Measurements from ENCODE around the gene REPIN1.

DNA sequence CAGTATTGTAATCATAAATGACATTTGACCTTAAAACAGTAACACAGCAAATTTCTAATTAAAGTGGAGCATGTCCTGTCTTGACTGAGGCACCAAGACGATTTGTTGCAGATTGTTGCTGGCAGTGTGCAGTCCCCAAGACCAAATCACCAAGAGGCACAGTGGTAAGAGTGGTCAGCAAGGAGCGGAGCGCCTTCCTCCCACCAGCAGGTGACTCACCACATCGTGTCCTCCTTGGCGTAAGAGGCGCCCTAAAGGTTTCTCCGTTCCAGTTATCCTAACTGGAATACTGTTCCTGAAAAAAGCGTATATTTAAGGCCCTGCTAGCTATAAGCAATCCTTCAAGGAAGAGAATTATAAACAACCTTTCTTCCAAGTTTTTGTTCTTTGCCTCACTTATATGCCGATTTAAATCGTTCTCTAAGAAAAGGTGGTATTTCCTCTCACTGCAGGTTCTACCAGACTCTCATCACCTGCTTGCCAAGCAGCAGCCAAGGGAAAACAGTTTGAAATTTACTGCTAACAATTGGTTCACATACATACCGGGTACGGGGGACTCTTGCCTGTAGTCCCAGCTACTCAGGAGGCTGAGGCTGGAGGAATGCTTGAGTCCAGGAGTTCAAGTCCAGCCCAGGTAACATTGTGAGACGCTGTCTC is 10.7 kb upstream of the REPIN1 start:
- TF ChIP-seq POLR2AphosphoS5 (IDR thresholded peaks at IDR 0.05) = no peak
- TF ChIP-seq, protein P1, sequence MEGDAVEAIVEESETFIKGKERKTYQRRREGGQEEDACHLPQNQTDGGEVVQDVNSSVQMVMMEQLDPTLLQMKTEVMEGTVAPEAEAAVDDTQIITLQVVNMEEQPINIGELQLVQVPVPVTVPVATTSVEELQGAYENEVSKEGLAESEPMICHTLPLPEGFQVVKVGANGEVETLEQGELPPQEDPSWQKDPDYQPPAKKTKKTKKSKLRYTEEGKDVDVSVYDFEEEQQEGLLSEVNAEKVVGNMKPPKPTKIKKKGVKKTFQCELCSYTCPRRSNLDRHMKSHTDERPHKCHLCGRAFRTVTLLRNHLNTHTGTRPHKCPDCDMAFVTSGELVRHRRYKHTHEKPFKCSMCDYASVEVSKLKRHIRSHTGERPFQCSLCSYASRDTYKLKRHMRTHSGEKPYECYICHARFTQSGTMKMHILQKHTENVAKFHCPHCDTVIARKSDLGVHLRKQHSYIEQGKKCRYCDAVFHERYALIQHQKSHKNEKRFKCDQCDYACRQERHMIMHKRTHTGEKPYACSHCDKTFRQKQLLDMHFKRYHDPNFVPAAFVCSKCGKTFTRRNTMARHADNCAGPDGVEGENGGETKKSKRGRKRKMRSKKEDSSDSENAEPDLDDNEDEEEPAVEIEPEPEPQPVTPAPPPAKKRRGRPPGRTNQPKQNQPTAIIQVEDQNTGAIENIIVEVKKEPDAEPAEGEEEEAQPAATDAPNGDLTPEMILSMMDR (IDR thresholded peaks at IDR 0.05 in 8 of 11, conservative IDR thresholded peaks at IDR 0.05 in 3 of 11) = no peak
- TF ChIP-seq POLR2A (IDR thresholded peaks at IDR 0.05) = no peak

Data from spleen (tissue), 7 donors.